B cell (primary cell): ENCODE measurements around the gene AIG1. TPM values are rescaled to one million over a fixed set of nuclear protein-coding genes. Genes with fewer than 3 reads are reported as not detected.

Experiments
- ATAC-seq: fragments of 200-7000 bp; cut with Tn5 transposase; one replicate; pipeline ENCODE4 v1.10.0; 2021; ENCODE audit warnings: low read depth, mild to moderate bottlenecking, moderate number of reproducible peaks, moderate library complexity
- CTCF ChIA-PET: fragments of 350-600 bp; sonication (Branson Sonifier 250); formaldehyde crosslinking; loops from one replicate; lab custom pipeline; 2021; ENCODE audit warnings: antibody characterized with exemption, inconsistent platforms; lab: Charles Lee
- POLR2A ChIA-PET: fragments of 350-600 bp; sonication (Branson Sonifier 250); formaldehyde crosslinking; loops from one replicate; lab custom pipeline; 2021; ENCODE audit warnings: antibody characterized with exemption; lab: Charles Lee
- DNase-seq: peaks from one replicate; pipeline ENCODE4 v3.0.0; 2013
- H2AFZ ChIP-seq: 2 replicates; pipeline ENCODE4 v1.6.1; 2012; ENCODE audit warnings: mild to moderate bottlenecking, low read depth, low read length; ENCODE audit not compliant: insufficient read depth, poor library complexity, severe bottlenecking
- H3K27ac ChIP-seq, 2 donors: 1 replicate in 1 of 2; 2 replicates in 1 of 2; pipeline ENCODE4 v1.5.1; 2012 to 2013; ENCODE audit warnings: low read length in 2 of 2, mild to moderate bottlenecking in 2 of 2, moderate library complexity in 1 of 2
- H3K27me3 ChIP-seq, 4 experiments: fragments of 200-600 bp in 1 of 4; sonication (generic) in 1 of 4; replicated peaks in 1 of 4; 1 replicate in 2 of 4; 2 replicates in 2 of 4; pipeline versions ENCODE4 v1.6.1 to v1.7.0; 2013 to 2016; ENCODE audit warnings: low read length in 3 of 4, mild to moderate bottlenecking in 2 of 4, mixed read lengths in 1 of 4, moderate library complexity in 1 of 4; ENCODE audit not compliant: insufficient read depth in 4 of 4, control insufficient read depth in 3 of 4; ENCODE audit errors: control extremely low read depth in 1 of 4
- H3K36me3 ChIP-seq, 2 experiments: replicated peaks in 1 of 2; 1 replicate in 1 of 2; 2 replicates in 1 of 2; pipeline versions ENCODE4 v1.6.1 to v1.7.1; 2013; ENCODE audit warnings: low read length in 1 of 2; ENCODE audit not compliant: insufficient read depth in 2 of 2, control insufficient read depth in 1 of 2; ENCODE audit errors: control extremely low read depth in 1 of 2, extremely low read depth in 1 of 2
- H3K4me1 ChIP-seq, 2 donors: fragments of 200-600 bp in 1 of 2; sonication (generic) in 1 of 2; 1 replicate in 1 of 2; 2 replicates in 1 of 2; pipeline versions ENCODE4 v1.5.1 to v1.6.1; 2013 to 2017; ENCODE audit warnings: low read length in 2 of 2; ENCODE audit not compliant: control insufficient read depth in 2 of 2, insufficient read depth in 2 of 2
- H3K4me2 ChIP-seq: replicated peaks from 2 replicates; pipeline ENCODE3; 2012; ENCODE audit warnings: mild to moderate bottlenecking, low read depth, low read length; ENCODE audit not compliant: poor library complexity, severe bottlenecking
- H3K4me3 ChIP-seq, 5 experiments: fragments of 200-600 bp in 1 of 5; sonication (generic) in 1 of 5; 1 replicate in 3 of 5; 2 replicates in 2 of 5; pipeline versions ENCODE4 v1.5.1 to v1.7.0; 2011 to 2016; ENCODE audit warnings: low read length in 4 of 5, mild to moderate bottlenecking in 4 of 5, low read depth in 2 of 5, control low read depth in 1 of 5, moderate library complexity in 1 of 5; ENCODE audit not compliant: insufficient read depth in 1 of 5; ENCODE audit errors: control extremely low read depth in 1 of 5, extremely low read depth in 1 of 5
- H3K79me2 ChIP-seq: fragments of 200-600 bp; sonication (generic); one replicate; pipeline ENCODE4 v1.6.0; 2016; ENCODE audit warnings: low read length; ENCODE audit not compliant: control insufficient read depth, insufficient read depth
- H3K9ac ChIP-seq: fragments of 200-600 bp; sonication (generic); 2 replicates; pipeline ENCODE4 v1.6.1; 2017; ENCODE audit warnings: mild to moderate bottlenecking, low read length, moderate library complexity
- H3K9me3 ChIP-seq, 3 donors: one replicate each; pipeline versions ENCODE4 v1.6.1 to v1.7.1; 2013; ENCODE audit warnings: low read length in 2 of 3; ENCODE audit not compliant: control insufficient read depth in 2 of 3, insufficient read depth in 1 of 3; ENCODE audit errors: control extremely low read depth in 1 of 3
- H4K20me1 ChIP-seq: 2 replicates; pipeline ENCODE4 v1.6.0; 2012; ENCODE audit warnings: mild to moderate bottlenecking, low read length; ENCODE audit not compliant: insufficient read depth, control insufficient read depth, poor library complexity, severe bottlenecking
- H3K27ac Mint-ChIP-seq: one replicate; pipeline ENCODE4 v1.8.0; 2021; ENCODE audit warnings: mixed read lengths
- H3K27me3 Mint-ChIP-seq: one replicate; pipeline ENCODE4 v1.8.0; 2021; ENCODE audit warnings: mixed read lengths
- H3K4me1 Mint-ChIP-seq: one replicate; pipeline ENCODE4 v1.8.0; 2021; ENCODE audit warnings: mixed read lengths
- H3K4me3 Mint-ChIP-seq: one replicate; pipeline ENCODE4 v1.8.0; 2021; ENCODE audit warnings: mixed read lengths
- H3K9me3 Mint-ChIP-seq: one replicate; pipeline ENCODE4 v1.8.0; 2022; ENCODE audit warnings: mixed read lengths; ENCODE audit not compliant: insufficient read depth
- CTCF ChIP-seq: fragments of 200-600 bp; IDR thresholded peaks from one replicate; pipeline ENCODE4 v1.8.0; 2022; ENCODE audit warnings: antibody characterized with exemption, mild to moderate bottlenecking
- EZH2 ChIP-seq: IDR thresholded peaks from 2 replicates; pipeline ENCODE4 v1.6.1; 2012; ENCODE audit warnings: borderline replicate concordance, low read depth, mild to moderate bottlenecking, moderate library complexity, low read length; ENCODE audit not compliant: insufficient read depth, poor library complexity, severe bottlenecking
- WGBS: methylation state at CpG from one replicate; pipeline ENCODE4 v1.1.5; 2013; ENCODE audit warnings: missing lambda C conversion rate; ENCODE audit not compliant: insufficient coverage; 5-methylcytosine and 5-hydroxymethylcytosine counted together
- intact Hi-C: fragments of 100-400 bp; cut with micrococcal nuclease; formaldehyde crosslinking; loops from one replicate; pipeline ENCODE4 v1.10.0; 2022
- polyA plus RNA-seq: library from polyadenylated mRNA; depleted of rRNA; stranded (reverse); fragments of >200 nt; gene quantifications from 2 replicates; pipeline ENCODE4 v1.2.3, GENCODE V29; 2012
- total RNA-seq, 2 donors: library from RNA; stranded (reverse); fragments of 120-200 nt in 1 of 2; gene quantifications; 1 replicate in 1 of 2; 2 replicates in 1 of 2; pipeline versions ENCODE4 v1.2.3 to v1.2.4, GENCODE V29; 2013 to 2022

AIG1 gene
- total and polyA plus RNA-seq, 2 donors (not counting 1 experiment from before 2014, with no cell fraction given), result 7.0 to 9.0 TPM

- POLR2A ChIA-PET, result no interaction called here
- no peak for ATAC-seq
These were observed 39.0 kb downstream of the AIG1 start for GRCh38 chr6:143099647-143100046.

DNA sequence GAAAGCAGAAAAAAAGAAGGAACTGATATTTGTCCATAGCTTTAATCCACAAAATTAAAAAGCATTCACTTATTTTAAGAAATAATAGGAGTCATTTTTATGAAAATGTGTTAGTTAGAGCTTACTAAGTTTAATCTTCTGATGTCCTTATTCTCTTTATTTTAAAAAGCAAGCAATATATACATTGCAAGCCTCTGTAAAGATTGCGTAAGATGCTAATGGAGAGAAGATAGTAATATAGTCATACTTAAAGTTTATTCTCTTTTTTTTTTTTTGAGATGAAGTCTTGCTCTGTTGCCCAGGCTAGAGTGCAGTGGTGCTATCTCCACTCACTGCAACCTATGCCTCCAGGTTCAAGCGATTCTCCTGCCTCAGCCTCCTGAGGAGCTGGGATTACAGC lies 39.7 kb downstream of the AIG1 start:
- Histone ChIP-seq H3K36me3 (no peaks in the 10 kb centered on the region), H3K27me3 (no peaks in the 10 kb centered on the region), H3K9ac (no peak overlapping the region), H3K9me3 (no peaks in the 10 kb centered on the region), H3K4me3 (no peak overlapping the region), H2AFZ (no peak overlapping the region), H3K27ac (no peak overlapping the region), H3K79me2 (no peaks in the 10 kb centered on the region), H3K4me1 (peaks cover 16 to 18% of the 10 kb centered on the region in 2 donors), H3K4me2 (no peak overlapping the region), H4K20me1 (no peaks in the 10 kb centered on the region)
- no peaks in the 10 kb centered on the region for H3K9me3 Mint-ChIP-seq
- ChIA-PET CTCF (interaction anchor here (0.7 to 0.8 kb wide), 2 partner anchors 12 to 124 kb away, joined by 3 to 4 read pairs; no protein-coding TSS in a partner anchor), POLR2A (no interaction called here)
- H3K27me3 Mint-ChIP-seq, result no peaks in the 10 kb centered on the region
- intact Hi-C loops, result no loop called here
- no peak for DNase-seq
- TF ChIP-seq CTCF, result no peak
- no peak for TF ChIP-seq EZH2
- no peak for ATAC-seq
- no peak overlapping the region for H3K27ac Mint-ChIP-seq
- peaks cover 2% of the 10 kb centered on the region for H3K4me1 Mint-ChIP-seq
- no CpG with 5 or more reads among the region's 2 CpGs for whole genome bisulfite sequencing
- no peak overlapping the region for H3K4me3 Mint-ChIP-seq

More at GRCh38 chr6:143099647-143100046, 39.0 kb downstream of the AIG1 start:
- Histone ChIP-seq H3K4me2 (no peak overlapping the region), H3K9me3 (no peaks in the 10 kb centered on the region), H3K4me3 (no peak overlapping the region), H3K27me3 (no peaks in the 10 kb centered on the region), H3K36me3 (no peaks in the 10 kb centered on the region), H3K27ac (no peak overlapping the region), H2AFZ (no peak overlapping the region), H3K9ac (no peak overlapping the region), H3K4me1 (peaks cover 16 to 18% of the 10 kb centered on the region in 2 donors), H3K79me2 (no peaks in the 10 kb centered on the region), H4K20me1 (no peaks in the 10 kb centered on the region)
- no peaks in the 10 kb centered on the region for H3K27me3 Mint-ChIP-seq
- TF ChIP-seq CTCF (no peak), EZH2 (no peak)
- DNase-seq, result no peak
- intact Hi-C loops, result loop anchor here (5.0 kb wide), 1 partner anchor 37 kb away; the partner anchor contains the start of gene AIG1
- H3K4me1 Mint-ChIP-seq, result peaks cover 2% of the 10 kb centered on the region
- H3K9me3 Mint-ChIP-seq, result no peaks in the 10 kb centered on the region
- no peak overlapping the region for H3K27ac Mint-ChIP-seq
- 100% methylated on average over 2 of the region's 2 CpGs for WGBS
- CTCF ChIA-PET, result no interaction called here
- no peak overlapping the region for H3K4me3 Mint-ChIP-seq
